HPDE6-E6E7 (cell line): Measurements from ENCODE around the gene SMYD3.

Experiments
- DNase-seq: peaks from one replicate; pipeline ENCODE4 v3.0.0; 2011; ENCODE audit warnings: missing footprints; ENCODE audit errors: extremely low spot score

Gene SMYD3

DNA sequence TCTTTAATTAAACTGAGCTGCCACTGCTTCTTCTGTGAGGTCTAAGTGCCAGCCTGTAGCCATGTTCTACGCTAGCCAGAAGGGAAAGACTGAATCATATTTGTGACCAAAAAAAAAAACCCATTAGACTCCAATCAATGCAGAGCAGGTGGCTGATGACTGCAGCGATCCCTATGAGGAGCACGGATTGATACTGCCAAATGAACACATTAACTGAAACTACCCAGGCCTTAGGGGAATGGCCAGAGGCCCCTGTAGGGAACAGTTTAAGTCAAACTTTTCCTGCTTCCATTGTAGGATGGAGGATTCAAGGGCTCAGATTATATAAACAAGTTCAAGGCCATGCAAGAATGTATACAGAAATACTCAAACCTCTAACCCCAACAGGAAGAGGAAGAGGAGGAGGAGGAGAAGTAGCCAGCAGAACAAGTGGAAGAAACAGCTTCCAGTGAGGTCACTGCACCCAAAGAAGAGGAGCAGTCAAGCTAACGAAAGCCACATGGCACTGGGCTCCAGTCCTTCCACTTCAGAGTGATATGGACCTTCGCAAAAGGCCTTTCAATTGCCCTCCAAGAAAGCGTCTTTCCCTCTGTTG is 328.3 kb downstream of the SMYD3 start:
- DNase-seq, result no peak

DNA sequence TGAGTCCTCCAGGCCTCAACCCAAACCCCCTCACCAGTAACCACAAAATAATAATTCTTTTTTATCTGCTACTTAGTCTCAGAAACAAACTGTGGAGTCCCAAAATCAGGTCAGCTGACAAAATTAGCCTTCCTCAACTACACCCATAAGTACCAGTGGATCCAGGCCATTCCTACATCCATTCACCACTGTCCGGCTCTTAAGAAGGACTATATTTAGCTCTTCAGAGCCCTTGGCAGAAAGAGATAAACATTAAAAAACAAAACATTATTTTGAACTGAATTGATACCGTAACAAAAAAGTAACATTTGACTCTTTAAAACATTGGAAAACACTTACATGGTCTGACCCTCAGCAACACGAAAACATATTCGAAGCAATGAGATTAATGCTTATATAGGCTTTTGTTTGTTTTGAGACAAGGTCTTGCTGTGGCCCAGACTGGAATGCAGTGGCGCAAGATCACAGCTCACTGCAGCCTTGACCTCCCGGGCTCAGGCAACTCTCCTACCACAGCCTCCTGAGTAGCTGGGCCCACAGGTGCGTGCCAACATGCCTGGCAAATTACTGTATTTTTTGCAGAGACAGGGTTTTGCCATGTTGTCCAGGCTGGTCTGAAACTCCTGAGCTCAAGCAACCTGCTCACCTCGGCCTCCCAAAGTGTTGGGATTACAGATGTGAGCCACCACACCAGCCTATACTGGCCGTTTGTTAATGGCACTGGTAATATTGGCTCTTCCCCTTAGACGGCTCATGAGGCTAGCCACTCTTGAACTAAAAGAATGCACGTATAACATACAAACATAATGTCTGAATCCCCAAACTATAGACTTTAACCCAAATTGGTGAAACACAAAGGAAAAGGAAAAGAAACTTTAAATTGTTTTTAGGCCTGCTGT is 330.7 kb downstream of the SMYD3 start:
- DNase-seq, result no peak

DNA sequence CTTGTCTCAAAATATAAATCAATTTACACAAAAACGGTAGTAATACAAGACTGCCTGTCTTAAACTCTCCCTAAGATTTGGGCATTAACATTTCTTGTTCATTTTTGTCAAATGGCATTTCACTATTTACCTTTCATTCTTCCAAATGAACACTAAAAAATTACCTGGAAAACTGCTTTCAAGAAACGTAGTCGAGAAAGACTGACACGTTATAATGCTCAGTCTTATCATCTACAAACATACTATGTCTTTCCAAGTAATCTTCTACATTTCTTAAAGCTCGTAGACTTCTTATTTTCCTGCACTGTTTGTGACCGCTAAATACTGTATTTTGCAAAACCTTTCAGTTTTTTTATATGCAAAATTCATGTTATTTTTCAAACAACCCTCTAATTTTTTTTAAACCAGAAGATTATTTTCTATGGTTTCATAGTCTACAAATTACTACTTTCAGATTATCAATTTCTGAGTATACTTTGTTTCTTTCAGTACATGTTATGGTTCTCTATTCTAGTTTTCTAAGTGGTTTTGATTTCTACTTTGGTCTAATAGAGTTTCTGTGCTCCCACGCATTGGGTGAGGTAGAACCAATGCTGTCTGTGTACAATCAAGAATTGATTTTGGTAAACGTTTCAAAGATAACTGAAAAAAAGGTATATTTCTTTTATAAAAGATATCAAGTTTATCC is 336.4 kb downstream of the SMYD3 start:
- no peak for DNase-seq

DNA sequence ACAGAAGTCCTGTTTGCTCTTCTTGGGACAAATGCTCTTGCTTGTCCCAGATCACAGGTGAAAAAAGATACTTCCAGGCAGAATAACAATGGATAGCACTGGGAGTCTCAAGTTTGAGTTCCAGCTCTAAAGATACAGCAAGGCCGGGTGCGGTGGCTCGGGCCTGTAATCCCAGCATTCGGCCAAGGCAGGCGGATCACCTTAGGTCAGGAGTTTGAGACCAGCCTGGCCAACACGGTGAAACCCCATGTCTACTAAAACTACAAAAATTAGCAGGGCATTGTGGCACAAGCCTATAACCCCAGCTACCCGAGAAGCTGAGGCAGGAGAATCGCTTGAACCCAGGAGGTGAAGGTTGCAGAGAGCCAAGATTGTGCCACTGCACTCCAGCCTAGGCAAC is 337.6 kb downstream of the SMYD3 start:
- no peak for DNase-seq

DNA sequence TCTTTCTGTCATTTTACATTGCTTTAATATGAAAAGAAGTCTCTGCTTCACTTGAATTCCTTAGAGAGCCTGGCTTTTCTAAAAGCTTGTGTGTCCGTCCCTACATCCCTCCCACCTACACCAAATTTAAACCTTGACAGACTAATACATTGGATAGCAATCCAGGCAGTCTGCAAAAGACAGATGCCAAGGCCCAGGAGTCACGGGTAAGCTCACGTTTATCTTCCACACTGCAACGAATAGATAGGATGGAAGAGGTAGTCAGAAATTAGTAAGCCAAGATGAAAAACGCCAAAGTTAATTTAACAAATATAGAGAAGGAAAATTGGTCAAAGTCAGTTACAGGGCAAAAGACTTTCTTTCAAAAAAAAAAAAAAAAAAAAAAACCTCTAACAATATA is 338.1 kb downstream of the SMYD3 start:
- no peak for DNase-seq

DNA sequence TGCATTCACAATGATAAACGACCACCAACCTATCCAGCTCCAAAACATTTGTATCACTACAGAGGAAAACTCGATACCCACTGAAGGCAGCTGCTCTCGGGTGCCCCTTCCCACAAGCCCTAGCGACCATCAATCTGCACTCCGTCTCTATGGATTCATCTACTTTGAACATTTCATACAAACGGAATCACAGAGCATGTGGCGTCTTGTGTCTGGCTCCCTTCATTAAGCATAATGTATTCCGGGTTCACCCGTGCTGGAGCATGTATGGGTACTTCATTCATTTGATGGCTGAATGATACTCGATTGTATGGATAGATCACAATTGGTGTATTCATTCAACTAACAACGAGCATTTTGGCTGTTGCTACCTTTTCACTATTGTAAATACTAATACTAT is 340.2 kb downstream of the SMYD3 start:
- DNase-seq, result no peak

DNA sequence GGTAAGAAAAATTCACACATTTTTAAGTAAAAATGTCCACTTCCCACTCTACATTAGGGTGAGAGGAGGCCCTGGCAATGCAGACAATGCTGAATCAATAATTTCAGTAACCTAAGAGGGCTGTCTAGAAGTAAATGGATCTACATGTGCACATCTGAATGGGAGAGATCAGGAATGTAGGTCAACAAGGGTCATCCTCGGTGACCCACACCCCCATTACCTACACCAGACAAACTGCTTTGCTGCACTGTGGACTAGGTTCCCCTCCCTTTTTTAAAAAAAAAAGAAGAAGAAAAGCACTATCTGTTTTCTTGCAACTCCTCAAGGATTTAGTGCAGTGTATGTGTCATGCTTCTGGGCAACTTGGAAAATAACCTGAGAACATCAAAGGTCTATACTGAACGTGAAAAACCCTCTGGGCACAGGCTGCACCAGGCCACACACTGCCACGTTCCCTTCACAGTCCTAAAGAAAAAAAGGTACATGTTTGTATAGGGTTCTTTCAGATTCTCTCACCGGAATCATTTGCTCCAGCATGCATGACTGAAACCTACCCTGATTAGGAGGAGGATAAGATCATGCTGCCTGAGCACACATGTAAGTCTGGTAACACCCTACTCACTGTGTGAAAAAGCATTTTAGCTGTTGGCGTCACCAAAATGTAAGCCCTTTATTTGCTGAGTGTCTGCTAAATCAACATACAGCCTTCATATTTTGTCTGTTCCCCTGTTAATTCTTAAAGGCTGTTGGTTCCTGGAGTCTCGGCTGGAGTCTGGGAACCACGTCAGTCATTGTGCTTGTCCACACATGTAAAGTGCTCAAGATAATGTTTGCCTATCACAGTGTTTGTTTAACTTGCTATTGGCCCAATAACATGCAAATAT is 341.0 kb downstream of the SMYD3 start:
- peak; percentile 54 for DNase-seq

DNA sequence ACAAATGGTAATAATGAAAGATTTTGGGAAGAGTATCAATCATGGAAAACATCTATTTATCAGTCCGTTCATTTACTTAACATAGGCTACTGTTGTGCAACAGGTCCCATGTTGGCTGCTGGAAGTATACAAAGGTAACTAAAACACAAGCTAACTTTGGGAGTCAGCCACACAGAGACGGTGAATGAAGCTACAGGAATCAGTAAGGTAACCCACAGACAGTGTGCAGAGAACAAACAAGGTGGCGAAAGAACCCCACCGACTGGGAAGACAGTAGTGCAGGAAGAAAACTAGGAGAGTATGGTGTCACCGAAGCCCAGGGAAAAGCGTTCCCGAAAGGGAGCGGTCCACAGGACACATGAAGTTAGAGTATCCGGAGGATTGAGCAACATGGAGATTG is 342.3 kb downstream of the SMYD3 start:
- DNase-seq, result no peak

DNA sequence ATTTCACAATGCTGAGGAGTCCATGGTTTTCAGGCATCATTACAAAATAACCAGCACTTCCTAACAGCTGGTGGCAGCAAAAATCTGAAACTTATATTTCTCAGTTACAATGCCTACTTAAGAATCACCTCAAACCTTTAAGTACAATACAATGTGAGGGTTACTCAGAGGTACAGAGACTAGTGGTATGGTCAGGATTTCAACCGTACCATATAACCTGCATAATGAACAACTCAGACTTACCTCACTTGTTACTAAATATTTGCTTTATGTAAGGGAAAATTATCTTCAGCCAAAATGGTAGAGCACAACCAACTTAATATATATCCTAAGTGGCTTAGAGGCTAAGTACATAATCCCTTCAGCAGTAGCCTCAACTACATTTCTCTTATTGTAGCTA is 344.5 kb downstream of the SMYD3 start:
- DNase-seq, result no peak

DNA sequence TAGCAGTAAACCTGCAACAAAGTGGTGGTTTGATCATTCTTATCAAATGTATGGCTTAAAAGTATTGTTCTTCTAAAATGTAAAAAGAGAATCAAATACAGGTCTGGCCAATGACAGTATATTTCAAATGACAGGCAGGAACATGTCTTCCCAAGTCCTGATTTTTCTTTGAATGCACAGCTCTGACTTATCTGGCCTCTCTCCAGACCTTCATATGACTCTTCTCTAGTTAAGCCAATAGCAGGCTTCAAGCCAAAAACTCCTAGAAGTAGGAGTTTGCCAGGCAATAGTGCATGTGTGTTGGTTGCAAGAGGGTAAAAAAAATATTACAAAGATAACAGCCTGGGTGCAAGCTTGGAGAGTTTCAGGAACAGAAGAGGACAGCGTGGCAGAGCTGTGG is 345.5 kb downstream of the SMYD3 start:
- DNase-seq, result peak; percentile 29

DNA sequence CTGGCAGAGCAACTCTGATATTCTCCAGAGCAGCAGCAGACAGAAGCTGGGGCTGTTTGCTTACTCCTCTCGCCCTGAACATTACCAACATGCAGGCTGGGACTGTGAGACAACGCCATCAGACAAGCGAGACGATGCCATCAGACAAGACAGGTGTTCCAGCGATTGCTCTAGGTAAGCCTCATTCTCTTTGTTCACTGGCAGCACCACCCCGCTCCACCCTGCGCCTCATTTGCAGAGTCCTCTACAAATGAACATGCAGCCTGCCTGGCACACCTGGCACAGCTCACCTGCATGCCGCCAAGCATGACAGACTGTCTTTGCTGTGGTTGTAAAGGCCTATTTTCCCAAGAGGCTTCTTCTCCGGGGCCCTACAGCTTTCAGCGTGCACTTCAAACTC is 346.2 kb downstream of the SMYD3 start:
- no peak for DNase-seq

DNA sequence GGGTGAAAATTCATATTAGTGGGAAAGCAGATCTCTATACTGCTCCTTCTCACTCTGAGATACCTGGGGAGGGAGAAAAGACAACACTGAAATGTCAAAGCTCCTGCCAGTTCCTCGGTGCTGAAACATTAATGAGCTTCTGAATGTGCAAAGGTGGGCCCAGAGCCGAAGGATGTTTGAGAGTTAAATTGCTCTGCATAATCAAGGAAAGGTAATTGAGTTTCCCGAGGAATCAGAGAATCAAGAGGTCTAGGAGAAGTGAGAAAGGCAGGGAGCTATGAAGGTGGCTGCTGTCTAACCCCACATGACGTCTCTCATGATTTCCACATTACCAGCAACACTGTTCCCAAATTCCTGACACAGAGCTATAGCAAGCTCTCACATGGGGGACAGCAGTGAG is 346.7 kb downstream of the SMYD3 start:
- no peak for DNase-seq

DNA sequence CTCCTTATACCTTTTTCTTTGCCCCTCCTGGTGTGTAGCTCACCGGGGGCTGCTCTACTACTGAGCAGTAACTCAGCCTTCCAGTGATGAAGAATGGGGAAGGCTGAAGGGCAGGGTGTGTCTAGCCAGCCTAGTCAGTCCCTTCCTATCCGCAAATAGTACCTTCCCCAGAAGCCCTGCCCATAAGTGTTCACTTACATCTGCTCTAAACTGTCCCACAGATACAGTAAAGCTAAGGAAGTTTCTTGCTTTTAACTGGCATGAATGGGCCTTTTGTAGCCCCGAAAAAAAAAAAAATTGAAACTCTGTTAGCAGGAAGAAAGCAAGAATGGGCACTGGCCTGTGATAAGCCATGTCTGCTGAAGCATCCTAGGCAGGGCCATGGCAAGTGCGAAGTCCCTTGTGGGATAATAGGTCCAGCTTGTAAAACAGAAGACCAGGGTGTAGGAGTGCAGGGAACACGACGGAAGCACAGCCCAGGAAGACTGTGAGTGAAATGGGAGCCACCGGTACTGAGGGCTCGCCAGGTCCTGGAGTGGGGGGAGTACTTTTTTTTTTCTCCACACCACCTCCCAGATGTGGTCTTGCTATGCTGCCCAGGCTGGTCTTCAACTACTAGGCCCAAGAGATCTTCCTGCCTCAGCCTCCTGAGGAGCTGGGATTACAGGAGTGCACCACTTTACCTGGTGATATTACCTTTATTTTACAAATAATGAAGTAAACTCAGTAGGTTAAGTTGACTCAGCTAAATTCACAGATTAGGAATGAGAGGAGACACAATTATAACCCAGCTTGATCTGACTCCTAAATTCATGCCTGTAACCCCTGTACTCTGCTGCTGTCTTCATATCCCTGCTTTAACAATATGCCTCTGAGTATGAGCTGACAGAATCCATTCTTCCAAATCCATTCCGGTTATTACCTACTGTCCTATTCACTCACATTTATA is 347.5 kb downstream of the SMYD3 start:
- no peak for DNase-seq

DNA sequence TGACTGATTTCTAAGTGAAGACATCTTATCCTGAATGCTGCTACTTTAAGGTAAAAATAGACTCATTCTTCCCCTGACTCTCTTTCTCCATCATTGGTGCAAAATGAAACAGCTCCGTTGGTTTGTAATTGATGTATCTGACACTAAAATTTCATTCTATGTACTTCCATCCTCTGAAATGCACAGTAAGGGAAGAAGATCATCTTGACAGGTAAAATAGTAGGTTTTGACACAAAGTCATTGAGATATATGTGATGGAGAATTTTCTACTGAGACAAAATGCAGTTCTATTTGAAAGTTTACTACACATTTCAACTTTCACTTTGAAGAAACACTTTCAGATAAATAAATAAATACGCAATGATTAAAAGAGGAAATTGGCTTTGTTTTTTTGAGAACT is 348.9 kb downstream of the SMYD3 start:
- no peak for DNase-seq

DNA sequence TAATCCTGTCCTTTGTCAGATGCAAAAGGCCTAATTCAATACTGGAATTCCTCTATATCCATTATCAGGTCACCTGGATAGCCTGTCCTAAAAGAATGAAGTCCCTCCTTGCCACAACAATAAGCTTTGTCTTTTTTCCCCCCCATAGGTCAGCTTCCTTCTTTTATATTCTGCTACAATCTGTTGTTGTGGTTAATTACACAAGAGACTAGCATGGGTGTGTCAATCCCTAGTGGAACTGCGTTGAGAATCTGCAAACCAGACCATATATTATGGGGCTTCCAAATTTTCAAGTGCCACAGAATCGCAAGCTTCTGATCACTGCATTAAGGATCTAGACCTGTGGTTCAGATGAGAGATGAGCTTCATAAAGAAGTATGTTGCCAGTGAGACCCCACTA is 349.6 kb downstream of the SMYD3 start:
- DNase-seq, result no peak

DNA sequence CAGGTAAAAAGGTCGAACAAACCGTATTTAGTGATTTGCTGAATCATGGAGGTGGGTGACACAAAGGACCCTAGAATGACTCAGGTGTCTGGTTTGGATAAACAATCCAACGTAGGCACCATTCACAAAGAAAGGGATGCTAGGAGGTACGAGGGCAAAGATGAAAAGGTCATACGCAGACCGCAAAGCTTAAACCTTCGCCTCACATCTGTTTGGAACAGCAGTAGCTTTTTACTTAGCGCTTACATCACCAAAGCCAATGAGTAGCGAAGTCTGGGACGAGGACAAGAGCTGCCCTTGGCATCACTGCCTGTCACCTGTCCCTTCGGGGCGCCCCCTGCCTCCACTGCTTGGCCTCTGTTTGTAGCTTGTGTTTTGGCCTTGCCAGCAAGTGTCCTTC is 350.2 kb downstream of the SMYD3 start:
- DNase-seq, result no peak

DNA sequence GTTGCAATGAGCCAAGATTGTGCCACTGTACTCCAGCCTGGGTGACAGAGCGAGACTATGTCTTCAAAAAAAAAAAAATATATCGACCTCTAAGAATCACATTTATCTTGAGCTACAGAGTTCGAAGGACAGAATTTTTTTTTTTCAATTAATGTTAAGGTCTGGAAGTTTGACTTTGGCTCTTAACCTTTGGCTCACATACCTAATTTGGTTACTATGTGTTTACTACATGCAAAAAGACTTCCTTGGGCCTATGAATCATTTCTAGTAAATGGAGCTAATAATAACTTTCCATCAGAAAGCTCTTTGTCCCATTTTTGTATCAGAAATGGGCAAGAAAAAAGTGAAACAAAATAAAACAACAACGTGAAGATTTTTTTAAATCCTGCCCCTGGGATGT is 351.2 kb downstream of the SMYD3 start:
- no peak for DNase-seq

DNA sequence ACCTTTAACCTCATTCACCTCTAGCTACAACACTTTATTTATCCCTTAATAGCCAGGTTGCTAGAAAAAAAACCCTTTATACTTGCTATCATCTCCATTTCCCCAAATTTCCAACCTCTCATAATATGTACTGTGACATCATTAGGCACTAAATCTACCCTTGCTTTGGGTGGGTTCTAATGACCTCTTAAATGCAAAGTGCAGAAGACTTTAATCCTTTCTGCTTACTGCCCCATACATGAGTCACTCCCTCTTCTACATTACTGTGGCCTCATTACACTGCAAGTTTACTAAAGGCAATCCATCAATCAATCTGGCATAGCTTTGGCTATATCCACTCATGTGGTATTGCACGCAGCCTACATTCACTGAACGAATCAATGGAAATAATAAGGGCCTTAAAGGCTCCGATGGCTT is 353.3 kb downstream of the SMYD3 start:
- DNase-seq, result no peak

DNA sequence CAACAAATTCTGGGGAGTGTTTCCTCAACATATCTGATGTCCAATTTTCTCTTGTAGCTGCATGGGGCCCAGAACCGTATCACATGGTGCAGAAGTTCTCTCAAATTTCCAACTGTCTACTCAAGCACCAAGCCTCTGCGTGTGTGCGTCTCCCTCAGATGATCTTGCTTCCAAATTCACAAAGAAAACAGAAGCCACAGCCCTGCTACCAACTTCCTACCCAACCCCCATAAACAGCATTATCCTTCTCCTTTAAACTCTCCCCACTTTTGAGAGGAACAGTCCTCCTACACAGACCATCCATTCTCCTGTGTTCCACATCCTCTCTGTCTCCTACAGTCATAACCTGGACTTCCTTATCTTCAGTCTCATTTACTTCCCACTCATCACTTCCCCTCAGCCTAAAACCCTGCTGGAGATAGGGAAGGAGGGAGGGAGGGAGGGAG is 354.1 kb downstream of the SMYD3 start:
- DNase-seq, result no peak

DNA sequence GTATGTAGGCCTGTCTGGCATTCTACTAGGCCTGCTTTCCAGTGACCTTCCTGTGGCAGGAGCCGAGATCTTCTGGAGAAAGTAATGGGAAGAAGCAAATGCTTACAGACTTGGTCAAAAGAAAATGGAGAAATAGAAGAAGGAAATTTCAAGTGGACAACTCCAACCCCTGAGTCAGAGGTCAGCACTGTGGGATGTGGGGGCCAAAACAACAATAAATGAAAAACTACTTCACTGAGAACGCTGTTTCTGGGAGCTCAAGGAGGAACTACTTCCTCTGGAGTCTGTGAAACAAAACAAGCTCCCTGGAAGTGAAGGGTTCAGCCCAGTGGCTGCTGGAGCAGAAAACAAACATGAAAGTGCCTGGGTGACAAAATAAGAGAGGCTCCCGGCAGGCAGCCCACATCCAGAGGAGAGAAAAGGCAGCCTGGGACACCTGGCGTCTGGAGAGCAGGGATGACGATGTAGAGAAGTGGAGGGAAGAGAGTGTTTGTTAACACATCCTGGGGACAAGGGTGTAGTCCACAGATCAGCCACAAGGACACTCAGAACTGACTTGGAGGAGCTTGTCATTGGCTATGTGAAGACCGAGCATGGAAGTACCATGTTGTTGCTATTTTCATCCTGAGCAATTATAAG is 355.2 kb downstream of the SMYD3 start:
- no peak for DNase-seq
